Activated CD4-positive, alpha-beta T cell treated with anti-CD3 and anti-CD28 coated beads for 36 hours (primary cell): ENCODE measurements around the gene FAM107B. TPM values are rescaled to one million over a fixed set of nuclear protein-coding genes. Genes with fewer than 3 reads are reported as not detected.
"Not testable (repeated sequence)": the region's sequence is repeated elsewhere in the genome, so short reads cannot be mapped to it uniquely, and the experiment has no call there.

Experiments
- ATAC-seq: fragments of 200-7000 bp; cut with Tn5 transposase; one replicate; pipeline ENCODE4 v1.10.0; 2021; ENCODE audit warnings: mild to moderate bottlenecking, moderate library complexity
- CTCF ChIA-PET: fragments of 350-600 bp; sonication (Branson Sonifier 250); formaldehyde crosslinking; loops from one replicate; lab custom pipeline; 2021; ENCODE audit warnings: antibody characterized with exemption; lab: Charles Lee
- POLR2A ChIA-PET: fragments of 350-600 bp; sonication (Branson Sonifier 250); formaldehyde crosslinking; loops from one replicate; lab custom pipeline; 2021; ENCODE audit warnings: antibody characterized with exemption, inconsistent platforms; lab: Charles Lee
- DNase-seq: peaks from one replicate; pipeline ENCODE4 v3.0.0-alpha.2; 2020
- H3K27ac Mint-ChIP-seq: one replicate; pipeline ENCODE4 v1.8.0; 2021; ENCODE audit warnings: mixed read lengths
- H3K27me3 Mint-ChIP-seq: one replicate; pipeline ENCODE4 v1.8.0; 2021; ENCODE audit warnings: mixed read lengths
- H3K36me3 Mint-ChIP-seq: one replicate; pipeline ENCODE4 v1.8.0; 2021; ENCODE audit warnings: low read depth, mixed read lengths
- H3K4me1 Mint-ChIP-seq: one replicate; pipeline ENCODE4 v1.8.0; 2021; ENCODE audit warnings: mixed read lengths
- H3K4me3 Mint-ChIP-seq: one replicate; pipeline ENCODE4 v1.8.0; 2021; ENCODE audit warnings: mild to moderate bottlenecking, moderate library complexity, mixed read lengths
- H3K9me3 Mint-ChIP-seq: one replicate; pipeline ENCODE4 v1.8.0; 2021; ENCODE audit warnings: low read depth, mixed read lengths
- intact Hi-C, 2 experiments: fragments of 100-400 bp; cut with DNase I in 1 of 2; cut with micrococcal nuclease in 1 of 2; formaldehyde crosslinking; loops; one replicate each; pipeline versions ENCODE4 v1.14.2 to v1.15.1; 2022 to 2024; cut with DNase I, micrococcal nuclease
- total RNA-seq, 2 experiments: library from RNA; stranded (reverse); gene quantifications; one replicate each; pipeline ENCODE4 v1.2.3, GENCODE V29; 2021

Gene FAM107B
- total RNA-seq, 2 experiments from 2014 or later, result 126 to 148 TPM

DNA sequence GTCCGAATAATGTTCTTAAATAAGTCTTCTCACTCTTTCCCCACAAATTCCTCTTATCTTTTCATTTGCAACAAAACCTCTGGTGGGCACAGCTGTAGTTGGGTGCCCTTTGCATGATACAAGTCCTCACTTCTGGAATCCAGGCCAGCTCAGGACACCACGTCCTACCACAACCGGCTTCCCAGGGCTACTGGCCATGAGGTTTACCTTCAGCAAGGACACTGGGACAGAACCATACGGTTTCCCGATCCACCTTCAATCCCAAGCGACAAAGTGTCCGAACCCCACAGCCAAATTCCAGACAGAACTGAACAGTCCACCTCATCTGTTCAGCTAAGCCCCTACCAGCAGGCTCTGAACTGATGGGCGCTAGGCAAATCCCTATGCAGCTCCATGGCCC, 174.6 kb downstream of the FAM107B start:
- DNase-seq (no peak), ATAC-seq (no peak)
- Mint-ChIP-seq H3K9me3 (no peaks in the 10 kb centered on the region), H3K4me3 (no peak overlapping the region), H3K36me3 (peaks cover 75% of the 10 kb centered on the region), H3K27me3 (no peaks in the 10 kb centered on the region), H3K4me1 (peaks cover 73% of the 10 kb centered on the region), H3K27ac (no peak overlapping the region)
- POLR2A ChIA-PET, result interaction anchor here (0.5 to 1.2 kb wide), 6 partner anchors 10 to 60 kb away, joined by 3 to 5 read pairs (median 4); no protein-coding TSS in a partner anchor
- CTCF ChIA-PET, result interaction anchor here (0.6 to 1.7 kb wide), 6 partner anchors 8 to 102 kb away, joined by 3 to 11 read pairs (median 5); no protein-coding TSS in a partner anchor
- intact Hi-C loops, result loop anchor here in 1 of 2 experiments (5.0 to 10.0 kb wide), 2 partner anchors 212 to 525 kb away; no protein-coding TSS in a partner anchor

DNA sequence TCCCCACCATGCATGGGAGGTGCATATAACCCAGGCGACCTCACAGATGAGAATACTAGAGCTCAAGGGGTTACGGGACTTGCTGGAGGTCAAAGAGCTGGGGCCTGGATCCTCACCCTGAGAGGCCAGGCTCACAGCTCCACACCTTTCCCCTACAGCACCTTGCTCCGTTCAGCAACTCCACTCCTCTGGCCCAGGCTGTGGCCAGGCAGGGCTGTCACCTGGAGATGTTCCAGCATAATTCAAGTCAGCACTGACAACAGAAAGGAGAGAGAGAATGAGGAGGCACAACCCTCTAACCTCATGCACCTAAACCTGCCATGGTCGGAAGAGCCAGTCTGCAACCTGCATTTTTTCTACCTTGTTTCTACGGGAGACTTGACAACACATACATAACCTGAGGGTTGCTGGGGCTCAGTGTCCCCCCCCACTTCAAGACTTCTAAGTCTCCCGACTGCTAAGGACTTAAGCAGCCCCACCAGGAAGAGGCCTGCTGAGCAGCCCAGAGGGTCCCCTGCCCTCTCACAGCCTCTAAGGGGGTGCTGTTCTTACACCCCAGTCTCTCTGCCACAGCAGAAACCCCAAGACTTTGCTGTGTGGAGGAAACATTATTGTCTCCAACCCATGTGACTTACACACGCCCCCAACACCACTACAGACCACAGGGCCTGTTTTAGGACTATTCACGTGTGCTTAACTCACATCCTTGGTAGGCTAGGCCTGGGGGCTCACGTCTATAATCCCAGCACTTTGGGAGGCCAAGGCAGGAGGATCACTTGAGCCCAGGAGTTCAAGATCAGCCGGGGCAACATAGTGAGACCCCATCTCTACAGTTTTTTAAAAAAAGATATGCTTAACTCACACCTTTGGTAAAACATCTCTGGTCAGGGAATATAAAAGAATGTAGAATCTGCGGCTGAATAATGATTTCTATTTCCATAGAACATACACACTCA, 175.6 kb downstream of the FAM107B start:
- Mint-ChIP-seq H3K4me3 (no peak overlapping the region), H3K27me3 (no peaks in the 10 kb centered on the region), H3K9me3 (no peaks in the 10 kb centered on the region), H3K4me1 (peaks cover 73% of the 10 kb centered on the region), H3K27ac (peak overlapping the region; percentile 27), H3K36me3 (peaks cover 83% of the 10 kb centered on the region)
- intact Hi-C loops, result no loop called here
- ATAC-seq (no peak), DNase-seq (no peak)
- CTCF ChIA-PET, result interaction anchor here (0.6 to 1.7 kb wide), 3 partner anchors 11 to 46 kb away, joined by 3 to 11 read pairs (median 3); no protein-coding TSS in a partner anchor
- POLR2A ChIA-PET, result interaction anchor here (0.5 to 0.6 kb wide), 2 partner anchors 30 to 46 kb away, joined by 3 to 5 read pairs; no protein-coding TSS in a partner anchor

DNA sequence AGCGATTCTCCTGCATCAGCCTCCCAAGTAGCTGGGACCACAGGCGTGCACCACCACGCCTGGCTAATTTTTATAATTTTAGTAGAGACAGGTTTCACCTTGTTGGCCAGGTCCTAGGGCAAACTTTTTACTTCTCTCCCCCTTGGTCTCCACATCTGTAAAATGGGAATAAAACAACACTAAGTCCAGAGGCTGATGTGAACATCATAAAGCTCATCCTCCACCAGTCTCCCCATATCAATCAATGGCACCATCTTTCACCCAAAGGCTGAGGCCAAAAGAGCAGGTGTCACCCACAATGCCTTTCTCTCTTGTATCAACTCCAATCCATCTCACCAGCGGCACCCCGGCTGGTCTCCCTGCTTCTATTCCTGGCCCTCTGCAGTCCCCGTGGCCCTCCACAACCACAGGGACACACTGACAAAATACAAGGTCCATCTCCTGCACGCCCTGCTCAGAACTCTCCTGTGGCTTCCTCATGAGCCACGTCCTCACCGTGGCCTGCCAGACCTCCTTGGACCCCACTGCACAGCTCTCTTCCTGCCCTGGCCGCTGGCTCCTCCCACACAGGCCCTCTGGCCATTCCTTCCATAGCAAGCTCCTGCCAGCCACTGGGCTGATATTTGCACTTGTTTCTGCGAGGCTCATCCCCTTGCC, 179.0 kb downstream of the FAM107B start:
- Mint-ChIP-seq H3K9me3 (no peaks in the 10 kb centered on the region), H3K36me3 (peaks cover 82% of the 10 kb centered on the region), H3K4me1 (peaks cover 75% of the 10 kb centered on the region), H3K4me3 (no peak overlapping the region), H3K27ac (peak overlapping the region; percentile 56), H3K27me3 (no peaks in the 10 kb centered on the region)
- no peak for DNase-seq
- CTCF ChIA-PET, result interaction anchor here (0.5 kb wide), 1 partner anchor 450 kb away, joined by 3 read pairs; no protein-coding TSS in a partner anchor
- POLR2A ChIA-PET, result no interaction called here
- ATAC-seq, result no peak
- intact Hi-C loops, result no loop called here

GRCh38 chr10:14594878-14595525, 179.7 kb downstream of the FAM107B start:
- intact Hi-C loops, result no loop called here
- no peaks in the 10 kb centered on the region for H3K27me3 Mint-ChIP-seq
- H3K4me3 Mint-ChIP-seq, result no peak overlapping the region
- no peak for DNase-seq
- ATAC-seq, result no peak
- H3K36me3 Mint-ChIP-seq, result peaks cover 82% of the 10 kb centered on the region
- no peaks in the 10 kb centered on the region for H3K9me3 Mint-ChIP-seq
- peak overlapping the region; percentile 7 for H3K27ac Mint-ChIP-seq
- ChIA-PET POLR2A (no interaction called here), CTCF (no interaction called here)
- H3K4me1 Mint-ChIP-seq, result peaks cover 76% of the 10 kb centered on the region

GRCh38 chr10:14593806-14594205, 180.9 kb downstream of the FAM107B start:
- intact Hi-C loops, result no loop called here
- H3K36me3 Mint-ChIP-seq, result peaks cover 73% of the 10 kb centered on the region
- peak overlapping the region; percentile 45 for H3K27ac Mint-ChIP-seq

GRCh38 chr10:14592566-14592965, 182.1 kb downstream of the FAM107B start:
- Mint-ChIP-seq H3K36me3 (peaks cover 72% of the 10 kb centered on the region), H3K27ac (no peak overlapping the region), H3K9me3 (no peaks in the 10 kb centered on the region), H3K4me1 (peaks cover 78% of the 10 kb centered on the region), H3K27me3 (no peaks in the 10 kb centered on the region), H3K4me3 (no peak overlapping the region)
- ChIA-PET CTCF (interaction anchor here (1.2 kb wide), 1 partner anchor 246 kb away, joined by 3 read pairs; the partner anchor contains the start of genes CDNF, HSPA14 and MSANTD7), POLR2A (interaction anchor here (1.0 kb wide), 1 partner anchor 73 kb away, joined by 4 read pairs; no protein-coding TSS in a partner anchor)
- DNase-seq (no peak), ATAC-seq (no peak)
- intact Hi-C loops, result no loop called here

More at GRCh38 chr10:14593806-14594205, 180.9 kb downstream of the FAM107B start:
- CTCF ChIA-PET, result interaction anchor here (0.6 to 1.2 kb wide), 2 partner anchors 33 to 244 kb away, joined by 3 read pairs; partner anchors contain the start of genes CDNF, HSPA14 and MSANTD7
- ATAC-seq, result no peak
- H3K4me1 Mint-ChIP-seq, result peaks cover 76% of the 10 kb centered on the region
- no peak for DNase-seq
- POLR2A ChIA-PET, result interaction anchor here (0.6 kb wide), 1 partner anchor 51 kb away, joined by 3 read pairs; no protein-coding TSS in a partner anchor
- H3K4me3 Mint-ChIP-seq, result no peak overlapping the region
- H3K27me3 Mint-ChIP-seq, result no peaks in the 10 kb centered on the region
- no peaks in the 10 kb centered on the region for H3K9me3 Mint-ChIP-seq

DNA sequence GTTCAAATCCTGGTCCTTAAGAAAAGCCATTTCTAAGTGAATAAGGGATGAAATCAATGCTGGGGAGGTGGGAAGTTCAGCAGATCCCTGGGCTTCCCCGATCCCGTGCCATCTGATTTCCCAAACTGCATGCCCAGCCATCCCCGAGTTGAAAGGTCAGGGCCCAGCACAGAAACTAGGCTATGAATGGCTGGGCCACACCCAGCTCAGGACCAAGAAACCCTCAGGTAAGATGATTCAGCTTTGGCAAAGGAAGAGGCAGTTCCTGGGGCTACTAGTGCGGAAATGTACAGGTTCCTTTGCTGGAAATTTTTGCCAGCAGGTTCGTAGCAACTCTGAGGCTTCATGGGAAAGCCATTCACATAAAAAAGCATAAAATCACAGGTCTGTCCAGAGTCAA, 182.7 kb downstream of the FAM107B start:
- DNase-seq (no peak), ATAC-seq (no peak)
- POLR2A ChIA-PET, result interaction anchor here (0.8 kb wide), 1 partner anchor 22 kb away, joined by 3 read pairs; no protein-coding TSS in a partner anchor
- CTCF ChIA-PET, result interaction anchor here (0.7 to 0.9 kb wide), 2 partner anchors 8 to 33 kb away, joined by 3 to 5 read pairs; no protein-coding TSS in a partner anchor
- no peak overlapping the region for H3K27ac Mint-ChIP-seq
- H3K36me3 Mint-ChIP-seq, result peaks cover 70% of the 10 kb centered on the region
- intact Hi-C loops, result no loop called here
- H3K9me3 Mint-ChIP-seq, result no peaks in the 10 kb centered on the region
- peaks cover 79% of the 10 kb centered on the region for H3K4me1 Mint-ChIP-seq
- no peaks in the 10 kb centered on the region for H3K27me3 Mint-ChIP-seq
- no peak overlapping the region for H3K4me3 Mint-ChIP-seq

DNA sequence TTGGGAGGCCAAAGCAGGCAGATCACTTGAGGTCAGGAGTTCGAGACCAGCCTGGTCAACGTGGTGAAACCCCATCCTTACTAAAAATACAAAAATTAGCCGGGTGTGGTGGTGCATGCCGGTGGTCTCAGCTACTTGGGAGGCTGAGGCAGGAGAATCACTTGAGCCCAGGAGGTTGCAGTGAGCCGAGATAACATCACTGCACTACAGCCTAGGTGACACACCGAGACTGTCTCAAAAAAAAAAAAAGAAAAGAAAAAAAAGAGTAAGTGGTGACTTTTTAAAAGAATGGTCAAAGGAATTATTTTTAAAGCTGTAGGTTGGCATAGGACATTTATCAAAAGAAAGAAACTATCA, 185.8 kb downstream of the FAM107B start:
- ChIA-PET CTCF (interaction anchor here (0.9 to 2.2 kb wide), 6 partner anchors 11 to 249 kb away, joined by 3 to 11 read pairs (median 4); partner anchors contain the start of genes CDNF, HSPA14 and MSANTD7), POLR2A (interaction anchor here (0.8 to 1.7 kb wide), 4 partner anchors 11 to 289 kb away, joined by 3 to 8 read pairs (median 4); partner anchors contain the start of gene SUV39H2)
- intact Hi-C loops, result loop anchor here (1.0 to 10.0 kb wide), 10 partner anchors 15 to 368 kb away; partner anchors contain the start of genes CDNF (in 2 of the 2), HSPA14 (in 2 of the 2), MEIG1 (in 2 of the 2) and MSANTD7 (in 2 of the 2)
- H3K4me1 Mint-ChIP-seq, result peaks cover 89% of the 10 kb centered on the region
- DNase-seq, H3K27me3 Mint-ChIP-seq, H3K9me3 Mint-ChIP-seq, ATAC-seq: not testable (repeated sequence)
- H3K4me3 Mint-ChIP-seq, result peak overlapping the region; percentile 40
- peak overlapping the region; percentile 89 for H3K27ac Mint-ChIP-seq
- H3K36me3 Mint-ChIP-seq, result peaks cover 63% of the 10 kb centered on the region

GRCh38 chr10:14588084-14588937, 186.4 kb downstream of the FAM107B start:
- Mint-ChIP-seq H3K27me3 (no peaks in the 10 kb centered on the region), H3K27ac (peak overlapping the region; percentile 89), H3K4me3 (peak overlapping the region; percentile 40), H3K36me3 (peaks cover 65% of the 10 kb centered on the region), H3K9me3 (no peaks in the 10 kb centered on the region), H3K4me1 (peaks cover 93% of the 10 kb centered on the region)
- peak; percentile 70 for ATAC-seq
- ChIA-PET POLR2A (interaction anchor here (0.6 to 1.7 kb wide), 8 partner anchors 12 to 290 kb away, joined by 3 to 8 read pairs (median 3); partner anchors contain the start of genes CDNF, HSPA14, MSANTD7 and SUV39H2), CTCF (interaction anchor here (1.1 to 2.2 kb wide), 7 partner anchors 10 to 250 kb away, joined by 3 to 11 read pairs (median 4); partner anchors contain the start of genes CDNF, HSPA14 and MSANTD7)
- intact Hi-C loops, result loop anchor here (1.0 to 10.0 kb wide), 10 partner anchors 16 to 369 kb away; partner anchors contain the start of genes CDNF (in 2 of the 2), HSPA14 (in 2 of the 2), MEIG1 (in 2 of the 2) and MSANTD7 (in 2 of the 2)
- peak; percentile 77 for DNase-seq
